HFF-Myc (cell line): ENCODE data around the gene SH3BP4.

Source experiments
- DNase-seq: peaks from one replicate; pipeline ENCODE4 v3.0.0-alpha.2; 2011; ENCODE audit warnings: low read depth; ENCODE audit errors: extremely low read depth
- H3K4me3 ChIP-seq: replicated peaks from 2 replicates; pipeline ENCODE4 v1.5.1; 2011; ENCODE audit warnings: low read depth, mild to moderate bottlenecking, control low read depth, low read length
- TF ChIP-seq, protein P1 (sequence below): IDR thresholded peaks from 2 replicates; pipeline ENCODE4 v1.5.1; 2012; ENCODE audit warnings: mild to moderate bottlenecking, low read depth, low read length, control low read depth; ENCODE audit errors: missing control alignments

SH3BP4 gene

DNA sequence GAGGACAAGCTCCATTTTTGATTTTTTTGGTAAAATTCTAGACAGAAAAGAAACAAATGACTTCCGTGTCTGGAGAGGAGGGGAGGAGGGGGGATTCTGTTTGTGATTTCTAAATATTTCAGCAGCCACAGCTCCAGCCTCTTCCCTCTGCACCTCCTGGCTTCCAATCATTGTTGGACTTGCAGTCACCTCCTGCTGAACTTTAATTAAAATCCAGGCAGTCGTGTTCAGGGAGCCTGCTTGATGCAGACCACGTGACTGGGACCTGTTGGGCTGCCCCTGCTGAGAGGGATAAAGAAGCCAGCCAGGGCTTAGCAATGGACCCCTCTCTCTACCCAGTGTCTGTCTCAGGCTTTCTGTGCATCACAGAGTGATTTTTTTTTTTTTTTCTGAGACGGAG is 115.1 kb downstream of the SH3BP4 start:
- no peak for DNase-seq
- H3K4me3 ChIP-seq: no peak overlapping the region
- TF ChIP-seq, protein P1, sequence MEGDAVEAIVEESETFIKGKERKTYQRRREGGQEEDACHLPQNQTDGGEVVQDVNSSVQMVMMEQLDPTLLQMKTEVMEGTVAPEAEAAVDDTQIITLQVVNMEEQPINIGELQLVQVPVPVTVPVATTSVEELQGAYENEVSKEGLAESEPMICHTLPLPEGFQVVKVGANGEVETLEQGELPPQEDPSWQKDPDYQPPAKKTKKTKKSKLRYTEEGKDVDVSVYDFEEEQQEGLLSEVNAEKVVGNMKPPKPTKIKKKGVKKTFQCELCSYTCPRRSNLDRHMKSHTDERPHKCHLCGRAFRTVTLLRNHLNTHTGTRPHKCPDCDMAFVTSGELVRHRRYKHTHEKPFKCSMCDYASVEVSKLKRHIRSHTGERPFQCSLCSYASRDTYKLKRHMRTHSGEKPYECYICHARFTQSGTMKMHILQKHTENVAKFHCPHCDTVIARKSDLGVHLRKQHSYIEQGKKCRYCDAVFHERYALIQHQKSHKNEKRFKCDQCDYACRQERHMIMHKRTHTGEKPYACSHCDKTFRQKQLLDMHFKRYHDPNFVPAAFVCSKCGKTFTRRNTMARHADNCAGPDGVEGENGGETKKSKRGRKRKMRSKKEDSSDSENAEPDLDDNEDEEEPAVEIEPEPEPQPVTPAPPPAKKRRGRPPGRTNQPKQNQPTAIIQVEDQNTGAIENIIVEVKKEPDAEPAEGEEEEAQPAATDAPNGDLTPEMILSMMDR: no peak

DNA sequence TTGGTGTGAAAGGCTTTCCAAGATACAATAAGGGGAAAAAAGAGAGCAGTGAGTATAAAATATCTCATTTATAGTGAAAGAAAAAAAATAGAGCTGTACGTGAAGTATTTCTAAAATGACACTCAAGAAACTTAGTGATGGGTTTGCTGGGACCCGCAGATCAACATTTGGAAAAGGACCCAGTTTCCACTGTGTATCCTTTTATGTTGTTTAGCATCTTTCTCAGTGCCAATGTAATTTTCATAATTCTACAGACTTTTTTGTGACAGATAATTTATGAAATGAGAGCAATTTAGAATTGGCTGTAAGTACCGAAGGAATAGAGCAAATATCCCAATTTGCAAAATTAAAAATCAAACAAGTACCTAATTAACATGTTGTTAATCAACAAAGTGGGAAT is 116.9 kb downstream of the SH3BP4 start:
- TF ChIP-seq, protein P1: no peak
- H3K4me3 ChIP-seq: no peak overlapping the region
- DNase-seq: no peak

DNA sequence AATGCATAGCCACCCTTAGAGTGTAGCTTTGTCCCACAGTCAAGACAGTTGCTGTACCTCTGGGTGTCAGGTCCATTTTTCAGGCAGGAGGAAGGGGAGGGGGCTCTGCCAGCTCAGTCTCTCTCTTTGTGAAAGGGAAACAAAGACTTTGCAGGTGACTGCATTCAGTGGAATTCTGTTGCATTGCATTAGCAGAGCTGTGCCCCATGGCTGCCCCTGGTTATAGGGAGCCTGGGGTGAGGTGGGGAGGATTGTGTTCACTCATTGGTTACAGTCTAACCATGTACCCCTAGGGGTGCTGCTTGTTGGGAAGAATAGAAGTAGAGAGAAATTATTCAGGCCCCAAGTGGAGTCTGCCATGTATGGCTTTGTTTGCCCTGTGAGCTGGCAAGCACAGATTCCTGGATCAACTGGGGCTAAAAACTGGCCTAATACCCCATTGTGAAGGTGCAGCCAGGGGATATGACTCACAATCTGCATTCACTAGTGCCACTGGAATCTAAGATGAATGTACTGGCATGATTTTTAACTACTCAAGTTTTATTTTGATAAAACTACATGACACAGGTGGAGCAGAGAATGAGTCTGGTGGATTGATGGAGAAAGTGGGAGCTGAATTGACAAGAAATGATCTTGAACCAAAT is 118.4 kb downstream of the SH3BP4 start:
- no peak for DNase-seq
- TF ChIP-seq, protein P1: no peak

DNA sequence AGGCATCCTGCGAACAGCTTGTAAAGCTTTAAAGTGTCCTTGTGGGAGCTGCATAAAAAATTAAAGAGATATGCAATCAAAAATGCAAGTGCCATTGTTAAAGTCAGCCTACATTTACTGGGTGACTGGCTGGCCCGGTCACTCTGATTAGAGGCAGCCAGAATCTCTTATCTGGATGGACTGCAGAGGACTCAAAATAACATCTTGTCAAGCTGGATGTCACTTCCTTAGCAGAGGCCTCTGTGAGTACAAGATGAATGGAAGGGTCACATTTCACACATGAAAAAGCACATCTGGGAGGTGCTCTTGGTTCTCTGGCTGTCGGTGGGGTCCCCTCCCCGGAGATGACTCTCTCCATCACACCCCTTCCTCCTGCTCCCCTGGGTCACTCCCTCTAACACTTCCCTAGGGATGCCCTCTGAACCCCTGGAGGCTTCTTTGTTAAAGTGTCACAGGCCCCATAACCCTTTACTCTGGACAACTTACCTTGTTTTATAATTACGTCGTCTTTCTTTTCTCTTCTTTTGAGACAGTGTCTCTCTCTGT is 122.1 kb downstream of the SH3BP4 start:
- no peak for DNase-seq
- TF ChIP-seq, protein P1: no peak
- H3K4me3 ChIP-seq: no peak overlapping the region

More for the DNA sequence above, 118.4 kb downstream of the SH3BP4 start:
- no peak overlapping the region for H3K4me3 ChIP-seq

DNA sequence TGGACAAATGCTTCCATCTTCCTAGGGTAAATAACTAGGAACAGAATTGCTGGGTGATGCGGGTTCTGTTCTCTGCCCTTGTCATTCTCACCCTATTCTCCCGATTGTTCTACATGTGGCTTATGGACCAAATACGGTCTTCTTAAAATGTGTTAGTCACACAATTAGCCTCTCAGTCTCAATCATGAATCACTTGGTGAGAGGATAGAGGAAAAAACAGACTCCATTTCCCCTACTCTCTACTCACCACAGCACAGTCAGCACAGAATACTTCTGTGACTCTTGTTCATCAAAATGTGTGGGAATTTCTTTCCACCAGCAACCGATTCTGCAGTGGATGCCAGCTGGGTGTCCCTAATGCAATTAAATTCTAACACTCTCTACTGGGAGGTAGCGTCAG is 125.2 kb downstream of the SH3BP4 start:
- no peak for DNase-seq
- TF ChIP-seq, protein P1: no peak
- H3K4me3 ChIP-seq: no peak overlapping the region

DNA sequence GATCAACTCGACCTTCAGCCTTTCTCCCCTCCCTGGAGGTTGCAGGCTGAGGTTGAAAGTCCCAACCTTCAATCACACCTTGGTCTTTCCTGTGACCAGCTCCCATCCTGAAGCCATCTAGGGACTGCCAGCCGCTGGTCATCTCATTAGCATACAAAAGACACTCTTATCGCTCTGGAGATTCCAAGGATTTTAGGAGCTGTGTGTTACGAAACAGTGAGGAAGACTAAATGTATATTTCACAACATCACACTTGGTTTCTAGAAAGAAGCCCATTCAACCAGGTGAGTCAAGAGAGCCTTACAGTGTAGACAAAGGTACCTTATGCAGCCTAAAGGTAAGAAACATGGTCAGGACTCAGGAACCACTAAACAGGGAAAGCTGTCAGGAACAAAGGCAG is 126.4 kb downstream of the SH3BP4 start:
- TF ChIP-seq, protein P1: no peak
- DNase-seq: no peak
- no peak overlapping the region for H3K4me3 ChIP-seq
